Common myeloid progenitor, CD34-positive (primary cell): ENCODE data around the gene METTL24.

Experiments used
- CTCF ChIA-PET: fragments of 350-600 bp; sonication (Branson Sonifier 250); formaldehyde crosslinking; loops from one replicate; lab custom pipeline; 2021; ENCODE audit warnings: antibody characterized with exemption; lab: Charles Lee
- POLR2A ChIA-PET: fragments of 350-600 bp; sonication (Branson Sonifier 250); formaldehyde crosslinking; loops from one replicate; lab custom pipeline; 2021; ENCODE audit warnings: antibody characterized with exemption; lab: Charles Lee
- DNase-seq, 3 donors: peaks; one replicate each; pipeline versions ENCODE4 v3.0.0 to v3.0.0-alpha.2; 2013
- H3K27ac ChIP-seq, 2 experiments: 1 replicate in 1 of 2; 2 replicates in 1 of 2; pipeline ENCODE4 v1.7.0; 2013; ENCODE audit warnings: inconsistent platforms in 2 of 2, low read length in 2 of 2, mild to moderate bottlenecking in 2 of 2, low read depth in 1 of 2, moderate library complexity in 1 of 2; ENCODE audit not compliant: severe bottlenecking in 2 of 2, insufficient read depth in 1 of 2, poor library complexity in 1 of 2
- H3K27me3 ChIP-seq, 5 experiments: replicated peaks in 2 of 5; 1 replicate in 3 of 5; 2 replicates in 2 of 5; pipeline versions ENCODE4 v1.6.1 to v1.7.0; 2013; ENCODE audit warnings: low read length in 4 of 5, mild to moderate bottlenecking in 2 of 5, moderate library complexity in 2 of 5, inconsistent platforms in 1 of 5; ENCODE audit not compliant: insufficient read depth in 5 of 5, control insufficient read depth in 4 of 5
- H3K36me3 ChIP-seq, 4 experiments: 1 replicate in 2 of 4; 2 replicates in 2 of 4; pipeline versions ENCODE4 v1.6.1 to v1.7.0; 2013; ENCODE audit warnings: low read length in 3 of 4, control low read depth in 1 of 4, mild to moderate bottlenecking in 1 of 4; ENCODE audit not compliant: control insufficient read depth in 4 of 4, insufficient read depth in 4 of 4
- H3K4me1 ChIP-seq, 4 experiments: 1 replicate in 3 of 4; 2 replicates in 1 of 4; pipeline versions ENCODE4 v1.6.1 to v1.7.1; 2013; ENCODE audit warnings: low read length in 3 of 4, mild to moderate bottlenecking in 3 of 4, control low read depth in 1 of 4, inconsistent platforms in 1 of 4, moderate library complexity in 1 of 4; ENCODE audit not compliant: control insufficient read depth in 4 of 4, insufficient read depth in 4 of 4; ENCODE audit errors: control extremely low read depth in 1 of 4
- H3K4me3 ChIP-seq, 7 experiments: 1 replicate in 4 of 7; 2 replicates in 3 of 7; pipeline versions ENCODE4 v1.5.1 to v1.7.0; 2013; ENCODE audit warnings: mild to moderate bottlenecking in 7 of 7, low read length in 6 of 7, moderate library complexity in 6 of 7, inconsistent platforms in 2 of 7, low read depth in 2 of 7, control low read depth in 1 of 7; ENCODE audit not compliant: insufficient read depth in 4 of 7, control insufficient read depth in 1 of 7; ENCODE audit errors: extremely low read depth in 1 of 7
- H3K9me3 ChIP-seq, 5 experiments: 1 replicate in 4 of 5; 2 replicates in 1 of 5; pipeline versions ENCODE4 v1.6.1 to v1.7.1; 2013; ENCODE audit warnings: low read length in 4 of 5, mild to moderate bottlenecking in 2 of 5, inconsistent platforms in 1 of 5, low read depth in 1 of 5, moderate library complexity in 1 of 5; ENCODE audit not compliant: control insufficient read depth in 4 of 5, insufficient read depth in 2 of 5; ENCODE audit errors: control extremely low read depth in 1 of 5
- WGBS: methylation state at CpG from one replicate; pipeline ENCODE4 v1.1.5; 2013; ENCODE audit not compliant: insufficient coverage; 5-methylcytosine and 5-hydroxymethylcytosine counted together

METTL24 gene

DNA sequence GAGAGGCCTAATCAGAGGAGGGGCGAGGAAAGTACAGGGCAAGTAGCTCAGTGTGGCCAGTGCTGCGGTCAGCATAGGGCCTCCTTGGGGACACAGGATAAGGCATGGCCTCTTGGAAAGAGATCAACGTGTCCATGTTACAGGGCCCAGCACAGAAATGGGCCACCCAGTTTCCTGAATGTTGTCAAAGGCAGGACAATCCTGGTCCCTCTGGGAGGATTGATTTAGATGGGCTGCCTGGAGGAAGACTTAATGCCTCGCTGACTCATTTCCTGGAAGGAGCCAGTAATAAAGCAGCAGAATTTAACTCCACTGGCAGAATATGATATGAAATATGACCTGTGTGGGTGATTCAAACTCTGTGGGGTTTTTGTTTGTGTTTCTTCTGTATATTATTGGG is 40.6 kb upstream of the METTL24 start:
- Histone ChIP-seq H3K27me3 (no peaks in the 10 kb centered on the region), H3K9me3 (no peaks in the 10 kb centered on the region), H3K4me1 (peaks cover 0 to 18% (median 10%) of the 10 kb centered on the region in 4 experiments), H3K27ac (no peak overlapping the region), H3K36me3 (peaks cover 0 to 2% (median 0%) of the 10 kb centered on the region in 4 experiments), H3K4me3 (no peak overlapping the region)
- ChIA-PET POLR2A (interaction anchor here (0.6 to 0.7 kb wide), 2 partner anchors 77 to 108 kb away, joined by 3 read pairs; partner anchors contain the start of gene SLC22A16), CTCF (interaction anchor here (1.4 kb wide), 1 partner anchor 9 kb away, joined by 5 read pairs; no protein-coding TSS in a partner anchor)
- peak in 2 of 3 donors; percentile 46 to 68 for DNase-seq
- 47% methylated on average over 4 of the region's 4 CpGs for WGBS

DNA sequence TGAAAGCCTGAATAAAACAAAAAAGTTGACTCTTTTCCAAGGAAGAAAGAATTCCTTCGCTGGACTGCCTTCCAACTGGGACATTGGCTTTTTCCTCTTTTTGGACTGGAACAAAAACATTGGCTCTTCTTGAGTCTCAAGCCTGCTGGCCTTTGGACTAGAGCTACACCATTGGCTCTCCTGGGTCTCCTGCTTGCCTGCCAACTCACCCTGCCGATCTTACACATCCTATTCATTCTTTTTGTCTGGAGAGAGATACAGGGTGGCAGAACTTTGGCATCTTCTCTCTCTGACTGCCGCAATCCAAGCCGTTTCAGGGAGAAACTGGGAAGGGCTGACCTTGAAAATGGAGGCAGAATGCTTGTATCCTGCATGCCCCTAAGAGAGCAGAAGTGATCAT is 37.1 kb upstream of the METTL24 start:
- peaks cover 0 to 2% (median 0%) of the 10 kb centered on the region in 4 experiments for H3K36me3 ChIP-seq
- no peaks in the 10 kb centered on the region for H3K27me3 ChIP-seq
- 92% methylated on average over 2 of the region's 4 CpGs for WGBS
- no peak for DNase-seq
- POLR2A ChIA-PET: no interaction called here
- H3K4me1 ChIP-seq: peaks cover 5 to 19% (median 13%) of the 10 kb centered on the region in 4 experiments
- CTCF ChIA-PET: interaction anchor here (1.2 to 8.4 kb wide), 4 partner anchors 10 to 692 kb away, joined by 3 to 78 read pairs (median 36); no protein-coding TSS in a partner anchor
- H3K4me3 ChIP-seq: no peak overlapping the region
- H3K9me3 ChIP-seq: no peaks in the 10 kb centered on the region
- no peak overlapping the region for H3K27ac ChIP-seq

DNA sequence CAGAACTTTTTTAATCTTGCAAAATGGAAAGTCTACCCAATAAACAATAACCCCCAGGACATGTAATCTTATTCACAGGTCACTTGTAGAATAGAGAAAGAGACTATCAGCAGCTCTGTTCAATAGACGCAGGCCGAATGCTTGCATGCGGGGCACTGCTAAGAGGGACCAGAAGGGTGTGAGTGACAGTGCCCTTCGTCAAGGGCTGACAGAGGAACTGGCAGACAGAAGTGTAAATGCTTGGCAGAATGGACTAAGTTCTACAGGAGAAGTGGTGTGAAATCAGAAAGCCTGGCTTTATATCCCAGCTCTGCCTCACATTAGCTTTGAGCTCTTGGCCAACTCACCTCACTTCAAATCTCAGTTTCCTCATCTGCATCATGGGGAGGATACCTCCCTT is 36.3 kb upstream of the METTL24 start:
- Histone ChIP-seq H3K4me1 (peaks cover 8 to 24% (median 19%) of the 10 kb centered on the region in 4 experiments), H3K36me3 (peaks cover 0 to 2% (median 0%) of the 10 kb centered on the region in 4 experiments), H3K27ac (no peak overlapping the region), H3K4me3 (no peak overlapping the region), H3K27me3 (no peaks in the 10 kb centered on the region), H3K9me3 (no peaks in the 10 kb centered on the region)
- 100% methylated on average over 4 of the region's 4 CpGs for WGBS
- ChIA-PET POLR2A (no interaction called here), CTCF (interaction anchor here (1.2 to 8.4 kb wide), 4 partner anchors 9 to 691 kb away, joined by 3 to 78 read pairs (median 36); no protein-coding TSS in a partner anchor)
- no peak for DNase-seq

DNA sequence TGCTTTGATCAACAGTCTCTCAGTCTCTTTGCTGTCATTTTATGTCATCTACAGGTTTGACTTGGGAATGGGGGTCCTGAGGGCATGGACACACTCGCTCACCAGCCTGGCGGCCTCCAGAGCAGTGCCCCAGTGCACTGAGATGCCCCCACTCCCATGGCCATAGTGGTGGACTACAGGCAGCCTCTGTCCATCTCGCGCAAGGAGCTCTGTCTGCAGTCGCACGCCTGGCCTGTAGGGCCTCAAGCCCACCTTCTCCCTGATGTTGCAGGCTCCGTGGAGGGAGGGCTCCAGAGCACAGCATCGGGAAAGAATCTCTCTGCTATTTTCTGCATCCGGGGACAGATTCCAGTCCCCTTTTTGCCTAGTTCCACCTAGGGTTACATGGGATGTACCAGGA is 34.6 kb upstream of the METTL24 start:
- WGBS: 96% methylated on average over 9 of the region's 9 CpGs
- no peak for DNase-seq
- H3K4me1 ChIP-seq: peaks cover 14 to 21% (median 15%) of the 10 kb centered on the region in 4 experiments
- ChIA-PET POLR2A (no interaction called here), CTCF (interaction anchor here (0.8 to 8.4 kb wide), 13 partner anchors 9 to 866 kb away, joined by 3 to 78 read pairs (median 5); no protein-coding TSS in a partner anchor)
- H3K4me3 ChIP-seq: no peak overlapping the region
- peaks cover 0 to 2% (median 0%) of the 10 kb centered on the region in 4 experiments for H3K36me3 ChIP-seq
- no peaks in the 10 kb centered on the region for H3K9me3 ChIP-seq
- no peak overlapping the region for H3K27ac ChIP-seq
- no peaks in the 10 kb centered on the region for H3K27me3 ChIP-seq

DNA sequence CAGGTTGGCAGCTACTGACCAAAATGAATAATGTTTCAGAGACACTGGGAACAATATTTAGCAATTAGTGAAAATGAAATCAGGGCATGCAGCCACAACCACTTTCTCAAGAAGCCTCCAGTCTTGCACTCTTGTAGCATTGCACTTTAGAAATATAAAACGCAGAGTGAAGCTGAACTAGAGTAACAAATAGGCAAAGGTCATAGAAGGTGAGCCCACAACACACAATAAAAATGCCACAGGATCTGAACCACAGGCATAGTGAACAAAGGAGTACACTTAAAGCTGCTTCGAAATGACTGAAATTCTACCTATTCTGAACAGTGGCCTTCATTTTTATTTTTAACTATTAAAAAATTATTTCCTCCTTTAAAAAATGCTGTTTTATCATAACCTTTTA is 32.3 kb upstream of the METTL24 start:
- peak in 2 of 3 donors; percentile 24 to 41 for DNase-seq
- POLR2A ChIA-PET: interaction anchor here (1.8 kb wide), 1 partner anchor 211 kb away, joined by 6 read pairs; the partner anchor contains the start of genes CDC40 and WASF1
- Histone ChIP-seq H3K4me3 (peak overlapping the region in 2 of 7 experiments; percentile 16 to 18), H3K27ac (no peak overlapping the region), H3K36me3 (peaks cover 0 to 2% (median 0%) of the 10 kb centered on the region in 4 experiments), H3K9me3 (no peaks in the 10 kb centered on the region), H3K4me1 (peaks cover 14 to 18% (median 15%) of the 10 kb centered on the region in 4 experiments), H3K27me3 (no peaks in the 10 kb centered on the region)
- no CpG with 5 or more reads among the region's 2 CpGs for WGBS
- CTCF ChIA-PET: interaction anchor here (0.8 to 8.4 kb wide), 20 partner anchors 8 to 864 kb away, joined by 3 to 78 read pairs (median 4); partner anchors contain the start of genes CDC40, DDO and WASF1

DNA sequence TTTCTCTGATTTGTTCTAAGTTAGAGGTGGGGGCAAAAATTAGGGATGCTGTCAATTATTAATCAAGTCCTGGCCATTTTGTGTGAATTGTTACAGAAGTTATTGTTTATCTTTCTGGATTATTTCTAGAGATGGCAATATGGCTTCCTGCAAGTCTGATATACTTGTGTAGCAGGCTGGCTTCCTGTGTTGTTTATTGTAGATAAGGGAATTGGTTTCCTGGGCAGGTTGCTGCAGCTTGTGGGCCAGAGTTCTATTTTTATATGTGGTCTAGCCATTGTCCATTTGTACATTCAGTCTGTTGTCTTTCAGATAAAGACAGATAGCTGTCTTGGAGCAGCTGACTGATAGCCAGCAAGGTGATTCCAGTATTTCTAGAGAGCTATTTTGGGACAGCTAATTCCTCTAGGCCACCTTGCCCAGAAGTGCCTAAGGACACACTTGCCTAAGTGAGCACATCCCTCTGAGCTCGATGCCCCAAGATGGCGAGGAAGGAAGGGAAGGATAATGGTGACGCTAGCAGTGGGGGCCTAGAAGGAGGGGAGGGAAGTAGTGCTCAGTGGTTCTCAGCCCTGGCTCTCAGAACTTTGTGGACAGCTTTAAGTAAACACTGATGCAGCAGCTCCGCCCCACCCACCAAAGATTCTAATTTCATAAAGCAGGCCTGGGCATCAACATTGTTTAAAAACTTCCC is 31.7 kb upstream of the METTL24 start:
- H3K36me3 ChIP-seq: peaks cover 0 to 2% (median 0%) of the 10 kb centered on the region in 4 experiments
- ChIA-PET CTCF (interaction anchor here (0.8 to 8.4 kb wide), 21 partner anchors 8 to 863 kb away, joined by 3 to 78 read pairs (median 4); partner anchors contain the start of genes CDC40, DDO and WASF1), POLR2A (interaction anchor here (1.8 kb wide), 1 partner anchor 210 kb away, joined by 6 read pairs; the partner anchor contains the start of genes CDC40 and WASF1)
- peak overlapping the region in 2 of 7 experiments; percentile 16 to 52 for H3K4me3 ChIP-seq
- no peaks in the 10 kb centered on the region for H3K27me3 ChIP-seq
- WGBS: 26% methylated on average over 4 of the region's 4 CpGs
- no peak overlapping the region for H3K27ac ChIP-seq
- no peaks in the 10 kb centered on the region for H3K9me3 ChIP-seq
- peaks cover 14 to 17% (median 15%) of the 10 kb centered on the region in 4 experiments for H3K4me1 ChIP-seq
- peak; percentile 80 to 97 (median 92) for DNase-seq
